ENCODE measurements around the gene SELENOW. TPM values are rescaled to one million over a fixed set of nuclear protein-coding genes. Genes with fewer than 3 reads are reported as not detected.
"Not testable (repeated sequence)": the region's sequence is repeated elsewhere in the genome, so short reads cannot be mapped to it uniquely, and the experiment has no call there.

Gene SELENOW
- total and polyA plus RNA-seq, 2 of the 4 experiments (the other 2 are of a cell fraction): 61.3 to 217 TPM

DNA sequence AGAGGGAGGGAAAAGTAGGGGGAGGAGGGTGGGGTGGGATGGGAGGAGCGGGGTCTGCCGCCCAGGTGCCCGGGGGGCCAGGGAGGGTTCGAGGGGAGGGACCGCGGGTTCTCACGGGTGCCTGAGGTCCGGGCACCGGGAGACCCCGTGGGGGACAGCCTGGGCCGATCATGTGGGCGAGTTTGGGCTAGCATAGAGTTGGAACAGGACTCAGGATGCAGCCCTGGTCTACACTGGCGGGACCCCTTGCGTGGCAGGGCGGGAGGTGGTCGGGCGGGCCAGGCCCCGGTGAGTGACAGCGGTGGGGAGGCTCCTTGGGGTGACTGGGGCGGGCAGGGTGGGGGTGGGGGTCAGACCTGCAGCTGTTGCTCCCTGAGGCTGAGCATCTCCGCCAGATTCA, 24.6 kb downstream of the SELENOW start:
- CTCF ChIA-PET: not testable (repeated sequence)

DNA sequence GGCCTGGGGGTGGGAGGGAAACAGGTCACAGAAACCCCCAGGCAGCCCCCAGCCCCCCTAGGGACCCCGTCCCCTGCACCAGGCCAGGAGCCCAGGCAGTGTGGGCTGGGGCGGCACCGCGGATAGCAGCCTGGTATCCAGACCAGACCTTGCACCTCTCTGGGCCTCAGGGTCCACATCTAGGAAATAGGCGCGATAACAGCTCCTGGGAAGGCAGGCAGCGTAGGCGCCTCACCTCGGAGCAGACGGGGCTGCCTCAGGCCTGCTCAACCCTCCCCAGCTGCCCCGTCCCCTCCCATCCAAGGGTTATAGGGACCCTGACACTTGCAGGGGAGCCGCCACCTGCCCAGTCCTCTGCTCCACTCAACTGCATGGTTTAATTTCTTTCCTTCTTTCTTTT, 25.2 kb downstream of the SELENOW start:
- CTCF ChIA-PET; H3K18ac ChIP-seq (ENCODE audit: low read depth, low read length); H3K4me3 ChIP-seq (ENCODE audit: insufficient read depth, low read depth, low read length); H2BK120ac ChIP-seq (ENCODE audit: low read depth, low read length); H3K4me1 ChIP-seq (ENCODE audit: control insufficient read depth, insufficient read depth, low read length); H3K27ac ChIP-seq (ENCODE audit: insufficient read depth, low read length); H2AK5ac ChIP-seq (ENCODE audit: low read depth, low read length); H3K14ac ChIP-seq (replicated peaks; ENCODE audit: low read depth, low read length); H3K27me3 ChIP-seq (ENCODE audit: control insufficient read depth, insufficient read depth, low read length); H3K9me3 ChIP-seq (ENCODE audit: control insufficient read depth, insufficient read depth, low read length); H2BK5ac ChIP-seq (ENCODE audit: low read depth, low read length, poor library complexity, severe bottlenecking); H4K5ac ChIP-seq (ENCODE audit: low read depth, low read length); H3K4ac ChIP-seq (ENCODE audit: low read depth, low read length); DNase-seq; ATAC-seq (ENCODE audit: low read depth); dilution Hi-C loops (cut with HindIII; ENCODE audit: low sequenced_read_pairs, unreplicated experiment); POLR2A ChIA-PET (ENCODE audit: unreplicated experiment); H4K8ac ChIP-seq (ENCODE audit: low read depth in 2 of 2, low read length in 2 of 2); intact Hi-C loops (cut with micrococcal nuclease); H3K4me2 ChIP-seq (ENCODE audit: low read depth, low read length); H3K23ac ChIP-seq (ENCODE audit: low read depth, low read length); H3K9me1 ChIP-seq (ENCODE audit: insufficient read depth, low read length); H3K36me3 ChIP-seq (ENCODE audit: control insufficient read depth, insufficient read depth, low read length); H2AK9ac ChIP-seq (replicated peaks; ENCODE audit: low read depth, low read length, poor library complexity); H3K79me1 ChIP-seq (ENCODE audit: low read depth in 1 of 2, low read length in 2 of 2); H2AFZ ChIP-seq (replicated peaks; ENCODE audit: low read length, poor library complexity); H2BK15ac ChIP-seq (ENCODE audit: low read depth, low read length); H2BK20ac ChIP-seq (ENCODE audit: low read depth, low read length); BruUV-seq (replicated peaks); H4K20me1 ChIP-seq (ENCODE audit: insufficient read depth, low read length); H3K56ac ChIP-seq (ENCODE audit: extremely low read depth, insufficient read depth, low read length); H3K9ac ChIP-seq (ENCODE audit: low read depth, low read length); H4K91ac ChIP-seq (ENCODE audit: insufficient read depth, low read depth, low read length); in situ Hi-C loops (cut with MboI; ENCODE audit: low sequenced_read_pairs): not testable (repeated sequence)
- no CpG with 5 or more reads among the region's 12 CpGs for WGBS, 2 experiments (ENCODE audit: extremely low coverage in 2 of 2, insufficient read length in 1 of 2)

More for the DNA sequence above, 24.6 kb downstream of the SELENOW start:
- in situ Hi-C loops (cut with MboI; ENCODE audit: low sequenced_read_pairs); dilution Hi-C loops (cut with HindIII; ENCODE audit: low sequenced_read_pairs, unreplicated experiment); H3K18ac ChIP-seq (ENCODE audit: low read depth, low read length); H3K9me3 ChIP-seq (ENCODE audit: control insufficient read depth, insufficient read depth, low read length); POLR2A ChIA-PET (ENCODE audit: unreplicated experiment); H3K4me3 ChIP-seq (ENCODE audit: insufficient read depth, low read depth, low read length); H3K4ac ChIP-seq (ENCODE audit: low read depth, low read length); H3K27me3 ChIP-seq (ENCODE audit: control insufficient read depth, insufficient read depth, low read length); BruUV-seq (replicated peaks); H3K9me1 ChIP-seq (ENCODE audit: insufficient read depth, low read length); H4K20me1 ChIP-seq (ENCODE audit: insufficient read depth, low read length); H3K14ac ChIP-seq (replicated peaks; ENCODE audit: low read depth, low read length); intact Hi-C loops (cut with micrococcal nuclease); H2BK15ac ChIP-seq (ENCODE audit: low read depth, low read length); H3K4me1 ChIP-seq (ENCODE audit: control insufficient read depth, insufficient read depth, low read length); H4K5ac ChIP-seq (ENCODE audit: low read depth, low read length); H2BK120ac ChIP-seq (ENCODE audit: low read depth, low read length); H3K4me2 ChIP-seq (ENCODE audit: low read depth, low read length); H2BK20ac ChIP-seq (ENCODE audit: low read depth, low read length); H2AK9ac ChIP-seq (replicated peaks; ENCODE audit: low read depth, low read length, poor library complexity); H2AFZ ChIP-seq (replicated peaks; ENCODE audit: low read length, poor library complexity); H4K8ac ChIP-seq (ENCODE audit: low read depth in 2 of 2, low read length in 2 of 2); H3K23ac ChIP-seq (ENCODE audit: low read depth, low read length); H2AK5ac ChIP-seq (ENCODE audit: low read depth, low read length); H3K36me3 ChIP-seq (ENCODE audit: control insufficient read depth, insufficient read depth, low read length); H4K91ac ChIP-seq (ENCODE audit: insufficient read depth, low read depth, low read length); H3K9ac ChIP-seq (ENCODE audit: low read depth, low read length); H3K56ac ChIP-seq (ENCODE audit: extremely low read depth, insufficient read depth, low read length); ATAC-seq (ENCODE audit: low read depth); H3K79me1 ChIP-seq (ENCODE audit: low read depth in 1 of 2, low read length in 2 of 2); H3K27ac ChIP-seq (ENCODE audit: insufficient read depth, low read length); H2BK5ac ChIP-seq (ENCODE audit: low read depth, low read length, poor library complexity, severe bottlenecking); DNase-seq: not testable (repeated sequence)
- no CpG with 5 or more reads among the region's 21 CpGs for WGBS, 2 experiments (ENCODE audit: extremely low coverage in 2 of 2, insufficient read length in 1 of 2)

Data from IMR-90 (cell line).